ENCODE data around the gene CALM1.

The CALM1 gene

GRCh38 chr14:90438841-90439240 lies 42.0 kb downstream of the CALM1 start:
- H3K4me3 ChIP-seq (ENCODE audit: insufficient read depth, low read depth, low read length): no peak overlapping the region
- 95 to 98% methylated on average over 6 of the region's 6 CpGs for WGBS, 2 experiments

DNA sequence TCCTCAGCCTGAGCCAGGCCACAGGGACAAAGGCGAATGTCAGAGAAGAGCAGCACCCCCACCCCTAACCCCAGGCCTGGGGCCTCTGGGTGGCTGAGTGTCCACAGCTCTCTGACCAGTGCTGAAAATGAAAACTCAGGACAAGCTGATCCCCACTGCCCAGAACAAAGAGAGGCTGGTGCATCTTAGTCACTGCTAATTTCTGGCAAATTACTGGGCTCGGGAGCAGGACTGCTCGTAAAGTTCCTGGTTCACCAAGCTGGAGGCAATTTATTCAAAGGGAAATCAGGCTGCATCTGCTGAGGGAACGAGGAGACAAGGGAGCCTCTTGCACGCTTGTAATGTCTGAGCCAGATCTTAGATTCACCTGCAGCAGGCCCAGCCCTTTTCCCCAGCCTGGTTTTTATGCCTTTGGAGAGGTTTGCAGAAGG lies 43.2 kb downstream of the CALM1 start:
- Histone ChIP-seq H3K36me3 (ENCODE audit: control insufficient read depth, insufficient read depth, low read length) (no peaks in the 10 kb centered on the region), H3K9me3 (ENCODE audit: control insufficient read depth, low read length) (no peaks in the 10 kb centered on the region), H3K4me3 (ENCODE audit: insufficient read depth, low read depth, low read length) (no peak overlapping the region), H3K4me1 (ENCODE audit: control insufficient read depth, insufficient read depth, low read length) (peaks cover 9% of the 10 kb centered on the region), H3K27me3 (ENCODE audit: control insufficient read depth, insufficient read depth, low read length, poor library complexity, severe bottlenecking) (no peaks in the 10 kb centered on the region), H3K27ac (ENCODE audit: insufficient read depth, low read depth, low read length, poor library complexity, severe bottlenecking) (peak overlapping the region; percentile 46)
- 27% methylated on average over 5 of the region's 5 CpGs for WGBS, 2 experiments

More at GRCh38 chr14:90438841-90439240, 42.0 kb downstream of the CALM1 start:
- Histone ChIP-seq H3K27me3 (ENCODE audit: control insufficient read depth, insufficient read depth, low read length, poor library complexity, severe bottlenecking) (no peaks in the 10 kb centered on the region), H3K36me3 (ENCODE audit: control insufficient read depth, insufficient read depth, low read length) (no peaks in the 10 kb centered on the region), H3K9me3 (ENCODE audit: control insufficient read depth, low read length) (no peaks in the 10 kb centered on the region), H3K4me1 (ENCODE audit: control insufficient read depth, insufficient read depth, low read length) (peaks cover 9% of the 10 kb centered on the region), H3K27ac (ENCODE audit: insufficient read depth, low read depth, low read length, poor library complexity, severe bottlenecking) (no peak overlapping the region)

DNA sequence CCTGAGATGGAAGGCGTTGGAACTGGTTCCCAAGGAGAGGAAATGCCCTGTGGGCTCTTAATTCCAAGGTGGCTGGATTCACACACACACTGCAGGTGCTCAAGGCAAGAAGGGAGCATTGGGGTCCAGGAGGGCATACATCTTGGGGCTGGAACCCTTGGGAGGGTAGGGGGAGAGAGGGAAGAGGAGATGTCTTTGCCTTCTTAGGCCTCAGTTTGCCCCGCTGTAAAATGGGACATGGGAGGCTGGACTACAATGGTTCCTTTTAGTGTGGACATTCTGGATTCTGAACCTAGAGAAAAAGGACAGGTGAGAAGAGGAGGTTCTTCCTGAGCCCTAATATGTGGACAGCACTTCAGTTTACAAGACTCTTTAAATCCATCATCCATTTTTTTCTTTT lies 43.8 kb downstream of the CALM1 start:
- Histone ChIP-seq H3K27me3 (ENCODE audit: control insufficient read depth, insufficient read depth, low read length, poor library complexity, severe bottlenecking) (no peaks in the 10 kb centered on the region), H3K4me1 (ENCODE audit: control insufficient read depth, insufficient read depth, low read length) (peaks cover 9% of the 10 kb centered on the region), H3K9me3 (ENCODE audit: control insufficient read depth, low read length) (no peaks in the 10 kb centered on the region), H3K27ac (ENCODE audit: insufficient read depth, low read depth, low read length, poor library complexity, severe bottlenecking) (no peak overlapping the region), H3K4me3 (ENCODE audit: insufficient read depth, low read depth, low read length) (no peak overlapping the region), H3K36me3 (ENCODE audit: control insufficient read depth, insufficient read depth, low read length) (no peaks in the 10 kb centered on the region)
- 68% methylated on average over 2 of the region's 2 CpGs for WGBS, 2 experiments

DNA sequence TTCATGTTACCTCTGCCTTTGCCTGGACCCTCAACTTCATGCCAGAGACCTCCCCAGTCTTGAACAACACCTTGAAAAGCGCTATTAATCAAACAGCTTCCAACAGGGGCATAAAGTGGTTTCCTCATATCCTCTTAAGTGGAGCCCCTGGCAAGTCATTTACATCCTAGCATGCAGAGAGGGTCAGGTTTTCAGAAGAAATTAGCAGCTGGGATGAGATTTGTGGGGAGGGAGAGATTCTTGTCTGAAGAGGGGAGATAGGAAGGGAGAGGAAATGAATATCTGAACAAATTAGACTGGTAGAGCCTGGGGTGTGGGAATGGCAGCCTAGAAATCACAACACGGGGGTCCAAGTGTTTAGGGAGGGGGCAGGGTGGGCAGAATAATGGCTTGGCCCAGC lies 45.6 kb downstream of the CALM1 start:
- WGBS, 2 experiments: 63 to 74% methylated on average over 2 of the region's 2 CpGs
- H3K27ac ChIP-seq (ENCODE audit: insufficient read depth, low read depth, low read length, poor library complexity, severe bottlenecking): no peak overlapping the region
- H3K4me1 ChIP-seq (ENCODE audit: control insufficient read depth, insufficient read depth, low read length): peaks cover 9% of the 10 kb centered on the region
- no peaks in the 10 kb centered on the region for H3K27me3 ChIP-seq (ENCODE audit: control insufficient read depth, insufficient read depth, low read length, poor library complexity, severe bottlenecking)
- H3K36me3 ChIP-seq (ENCODE audit: control insufficient read depth, insufficient read depth, low read length): no peaks in the 10 kb centered on the region
- no peak overlapping the region for H3K4me3 ChIP-seq (ENCODE audit: insufficient read depth, low read depth, low read length)
- no peaks in the 10 kb centered on the region for H3K9me3 ChIP-seq (ENCODE audit: control insufficient read depth, low read length)

DNA sequence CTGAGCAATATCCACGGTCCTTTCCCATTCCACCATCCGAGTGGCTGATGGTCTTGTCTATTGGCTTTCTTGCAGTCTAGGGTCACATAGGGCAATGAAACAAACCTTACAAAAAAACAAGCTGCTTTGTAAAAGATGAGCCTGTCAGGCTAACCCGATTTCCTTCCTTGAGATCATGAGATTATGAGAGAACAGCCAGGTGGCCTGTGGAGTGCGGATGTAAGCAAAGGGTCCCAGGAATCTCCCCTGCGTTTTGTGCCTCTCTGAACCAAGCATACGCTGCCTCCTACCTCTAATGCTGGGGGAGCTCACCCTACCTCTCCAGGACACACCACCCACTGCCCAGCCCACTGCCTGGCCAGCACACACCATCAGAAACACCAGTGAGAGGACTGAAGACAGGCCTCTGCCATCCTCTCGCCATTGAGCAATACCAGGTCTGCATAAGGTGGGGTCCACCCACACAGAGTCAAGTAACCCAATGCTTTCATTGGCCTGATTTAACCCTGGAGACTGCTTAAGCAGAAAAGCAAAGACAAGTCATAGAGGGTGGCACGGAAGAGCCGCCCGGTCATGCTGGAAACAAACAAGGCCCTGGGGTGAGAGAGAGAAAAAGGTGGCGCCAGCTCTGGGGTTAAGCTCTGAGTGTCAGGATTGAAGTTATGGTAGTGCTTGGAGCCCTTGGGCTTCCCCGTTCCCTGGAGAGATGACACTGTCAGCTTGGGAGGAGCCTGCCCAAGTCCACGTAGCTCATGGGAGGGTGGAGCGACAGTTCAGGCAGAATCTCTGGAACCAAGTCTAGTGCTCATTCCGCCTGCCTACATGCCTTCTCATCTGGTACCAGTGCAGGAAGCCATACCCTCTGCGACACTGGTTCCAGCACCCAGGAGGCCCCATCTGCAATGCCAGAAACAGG lies 46.6 kb downstream of the CALM1 start:
- no peak overlapping the region for H3K4me3 ChIP-seq (ENCODE audit: insufficient read depth, low read depth, low read length)
- no peaks in the 10 kb centered on the region for H3K9me3 ChIP-seq (ENCODE audit: control insufficient read depth, low read length)
- H3K27me3 ChIP-seq (ENCODE audit: control insufficient read depth, insufficient read depth, low read length, poor library complexity, severe bottlenecking): no peaks in the 10 kb centered on the region
- H3K4me1 ChIP-seq (ENCODE audit: control insufficient read depth, insufficient read depth, low read length): peaks cover 9% of the 10 kb centered on the region
- no peaks in the 10 kb centered on the region for H3K36me3 ChIP-seq (ENCODE audit: control insufficient read depth, insufficient read depth, low read length)
- no peak overlapping the region for H3K27ac ChIP-seq (ENCODE audit: insufficient read depth, low read depth, low read length, poor library complexity, severe bottlenecking)
- WGBS, 2 experiments: 86 to 87% methylated on average over 16 of the region's 16 CpGs

GRCh38 chr14:90444077-90444696 lies 47.4 kb downstream of the CALM1 start:
- Histone ChIP-seq H3K4me1 (ENCODE audit: control insufficient read depth, insufficient read depth, low read length) (peaks cover 9% of the 10 kb centered on the region), H3K4me3 (ENCODE audit: insufficient read depth, low read depth, low read length) (no peak overlapping the region), H3K27me3 (ENCODE audit: control insufficient read depth, insufficient read depth, low read length, poor library complexity, severe bottlenecking) (no peaks in the 10 kb centered on the region), H3K9me3 (ENCODE audit: control insufficient read depth, low read length) (no peaks in the 10 kb centered on the region), H3K27ac (ENCODE audit: insufficient read depth, low read depth, low read length, poor library complexity, severe bottlenecking) (no peak overlapping the region), H3K36me3 (ENCODE audit: control insufficient read depth, insufficient read depth, low read length) (no peaks in the 10 kb centered on the region)
- 90 to 95% methylated on average over 6 of the region's 6 CpGs for WGBS, 2 experiments

GRCh38 chr14:90445011-90445410 lies 48.2 kb downstream of the CALM1 start:
- Histone ChIP-seq H3K9me3 (ENCODE audit: control insufficient read depth, low read length) (no peaks in the 10 kb centered on the region), H3K4me1 (ENCODE audit: control insufficient read depth, insufficient read depth, low read length) (peaks cover 5% of the 10 kb centered on the region), H3K27ac (ENCODE audit: insufficient read depth, low read depth, low read length, poor library complexity, severe bottlenecking) (no peak overlapping the region), H3K4me3 (ENCODE audit: insufficient read depth, low read depth, low read length) (no peak overlapping the region), H3K27me3 (ENCODE audit: control insufficient read depth, insufficient read depth, low read length, poor library complexity, severe bottlenecking) (no peaks in the 10 kb centered on the region), H3K36me3 (ENCODE audit: control insufficient read depth, insufficient read depth, low read length) (no peaks in the 10 kb centered on the region)
- 86 to 89% methylated on average over 4 of the region's 4 CpGs for WGBS, 2 experiments

GRCh38 chr14:90446405-90446804 lies 49.6 kb downstream of the CALM1 start:
- no peak overlapping the region for H3K27ac ChIP-seq (ENCODE audit: insufficient read depth, low read depth, low read length, poor library complexity, severe bottlenecking)
- H3K27me3 ChIP-seq (ENCODE audit: control insufficient read depth, insufficient read depth, low read length, poor library complexity, severe bottlenecking): no peaks in the 10 kb centered on the region
- H3K4me1 ChIP-seq (ENCODE audit: control insufficient read depth, insufficient read depth, low read length): no peaks in the 10 kb centered on the region
- WGBS, 2 experiments: 89 to 96% methylated on average over 4 of the region's 4 CpGs
- H3K9me3 ChIP-seq (ENCODE audit: control insufficient read depth, low read length): no peaks in the 10 kb centered on the region
- H3K36me3 ChIP-seq (ENCODE audit: control insufficient read depth, insufficient read depth, low read length): no peaks in the 10 kb centered on the region
- H3K4me3 ChIP-seq (ENCODE audit: insufficient read depth, low read depth, low read length): no peak overlapping the region

- no peaks in the 10 kb centered on the region for H3K27me3 ChIP-seq (ENCODE audit: control insufficient read depth, insufficient read depth, low read length, poor library complexity, severe bottlenecking)
- H3K4me3 ChIP-seq (ENCODE audit: insufficient read depth, low read depth, low read length): no peak overlapping the region
- 94 to 95% methylated on average over 9 of the region's 9 CpGs for WGBS, 2 experiments
- H3K27ac ChIP-seq (ENCODE audit: insufficient read depth, low read depth, low read length, poor library complexity, severe bottlenecking): no peak overlapping the region
- H3K4me1 ChIP-seq (ENCODE audit: control insufficient read depth, insufficient read depth, low read length): no peaks in the 10 kb centered on the region
- no peaks in the 10 kb centered on the region for H3K36me3 ChIP-seq (ENCODE audit: control insufficient read depth, insufficient read depth, low read length)
- no peaks in the 10 kb centered on the region for H3K9me3 ChIP-seq (ENCODE audit: control insufficient read depth, low read length)
These were observed 51.1 kb downstream of the CALM1 start for GRCh38 chr14:90447720-90448497.

- Histone ChIP-seq H3K36me3 (ENCODE audit: control insufficient read depth, insufficient read depth, low read length) (no peaks in the 10 kb centered on the region), H3K4me1 (ENCODE audit: control insufficient read depth, insufficient read depth, low read length) (peaks cover 3% of the 10 kb centered on the region), H3K4me3 (ENCODE audit: insufficient read depth, low read depth, low read length) (no peak overlapping the region), H3K9me3 (ENCODE audit: control insufficient read depth, low read length) (no peaks in the 10 kb centered on the region), H3K27me3 (ENCODE audit: control insufficient read depth, insufficient read depth, low read length, poor library complexity, severe bottlenecking) (no peaks in the 10 kb centered on the region), H3K27ac (ENCODE audit: insufficient read depth, low read depth, low read length, poor library complexity, severe bottlenecking) (no peak overlapping the region)
- 88 to 96% methylated on average over 4 to 5 of the region's 5 CpGs for WGBS, 2 experiments
These were observed 52.6 kb downstream of the CALM1 start for GRCh38 chr14:90449411-90449810.

Data from ectodermal cell (in vitro differentiated cells).